Fibroblast of the conjunctiva (primary cell): ENCODE measurements around the gene SWSAP1.
"Not testable (repeated sequence)": the region's sequence is repeated elsewhere in the genome, so short reads cannot be mapped to it uniquely, and the experiment has no call there.

Source experiments
- DNase-seq: peaks from one replicate; pipeline ENCODE4 v3.0.0-alpha.2; 2010; ENCODE audit warnings: low read depth

Gene SWSAP1

DNA sequence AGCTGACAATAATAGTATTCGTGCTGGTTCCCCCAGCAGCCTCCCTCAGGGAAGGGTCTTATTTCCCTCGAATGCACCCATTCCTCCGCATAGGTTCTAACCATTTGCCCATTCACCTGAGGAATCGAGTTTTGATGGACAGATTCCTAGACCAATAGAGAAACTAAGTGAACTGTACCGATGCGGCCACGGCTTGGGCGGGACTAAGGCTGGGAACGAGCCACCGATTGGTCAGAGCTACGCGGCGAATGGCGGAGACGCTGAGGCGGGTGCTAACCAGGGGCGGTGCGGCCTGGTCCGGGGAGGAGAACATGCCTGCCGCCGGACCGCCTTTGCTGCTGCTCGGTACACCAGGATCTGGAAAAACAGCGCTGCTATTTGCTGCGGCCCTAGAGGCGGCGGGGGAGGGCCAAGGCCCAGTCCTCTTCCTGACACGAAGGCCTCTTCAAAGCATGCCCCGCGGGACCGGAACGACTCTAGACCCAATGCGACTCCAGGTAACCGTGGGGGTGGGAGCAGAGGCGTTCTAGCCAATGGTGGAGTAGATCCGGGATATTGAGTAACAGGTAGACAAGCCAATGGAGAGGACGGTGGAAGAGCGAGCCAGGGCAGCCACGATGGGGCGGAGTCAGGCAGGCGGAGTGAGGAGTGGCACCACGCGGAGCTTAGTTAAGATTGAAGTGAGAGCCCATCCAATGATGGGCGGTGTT is at the start of gene SWSAP1:
SWSAP1 (plus strand) TSS at position 234 of the 710 bp plus-strand sequence; CDS start at position 249, 15 bp downstream.
- peak; percentile 99 for DNase-seq

DNA sequence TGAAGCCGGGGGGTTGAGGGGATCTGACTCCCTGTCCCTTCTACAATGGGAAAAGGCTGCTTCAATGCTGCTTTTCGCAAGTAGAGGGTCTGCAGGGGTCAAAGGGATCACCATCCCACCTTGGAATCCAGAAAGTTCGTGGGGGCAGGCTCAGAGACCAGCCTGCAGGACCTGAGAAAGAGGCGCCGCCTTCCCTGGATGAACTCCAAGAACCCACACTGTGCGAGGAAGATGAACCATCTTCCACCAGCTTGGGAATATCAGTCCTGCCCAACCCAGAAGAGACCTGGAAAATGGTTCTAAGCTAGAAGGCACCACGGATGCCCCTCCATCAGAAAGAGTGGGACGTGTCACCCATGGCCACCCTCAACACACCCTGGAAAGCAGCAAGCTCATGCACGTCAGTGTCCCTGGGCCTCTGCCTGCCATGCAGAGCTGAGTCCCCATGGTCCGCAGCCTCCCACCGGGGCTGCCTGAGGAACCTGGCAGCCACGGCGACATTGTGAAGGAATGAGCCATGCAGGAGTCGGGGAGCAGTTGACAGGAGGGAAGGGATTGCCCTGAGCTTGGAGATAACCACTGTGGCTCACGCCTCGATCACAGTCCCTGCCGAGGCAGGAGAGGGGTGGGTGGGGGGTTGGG is 49.6 kb upstream of the SWSAP1 start:
- DNase-seq, result no peak

GRCh38 chr19:11325544-11325943 is 48.9 kb upstream of the SWSAP1 start:
- no peak for DNase-seq

DNA sequence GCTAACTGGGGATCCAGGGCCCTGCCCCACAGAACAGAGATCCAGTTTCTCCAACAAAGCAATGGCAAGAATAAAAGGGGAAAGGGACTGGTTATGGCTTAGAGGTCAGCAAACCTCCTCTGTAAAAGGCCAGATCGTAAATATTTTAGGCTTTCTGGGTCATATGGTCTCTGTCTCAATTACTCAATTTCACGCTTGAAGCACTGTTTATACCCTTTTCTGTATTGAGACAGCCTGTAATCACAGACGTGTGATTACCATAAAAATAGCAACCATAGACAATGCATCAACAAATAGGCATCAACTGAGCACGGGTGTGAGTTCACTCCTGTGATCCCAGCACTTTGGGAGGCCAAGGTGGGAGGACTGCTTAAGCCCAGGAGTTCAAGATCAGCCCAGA is 44.3 kb upstream of the SWSAP1 start:
- no peak for DNase-seq

DNA sequence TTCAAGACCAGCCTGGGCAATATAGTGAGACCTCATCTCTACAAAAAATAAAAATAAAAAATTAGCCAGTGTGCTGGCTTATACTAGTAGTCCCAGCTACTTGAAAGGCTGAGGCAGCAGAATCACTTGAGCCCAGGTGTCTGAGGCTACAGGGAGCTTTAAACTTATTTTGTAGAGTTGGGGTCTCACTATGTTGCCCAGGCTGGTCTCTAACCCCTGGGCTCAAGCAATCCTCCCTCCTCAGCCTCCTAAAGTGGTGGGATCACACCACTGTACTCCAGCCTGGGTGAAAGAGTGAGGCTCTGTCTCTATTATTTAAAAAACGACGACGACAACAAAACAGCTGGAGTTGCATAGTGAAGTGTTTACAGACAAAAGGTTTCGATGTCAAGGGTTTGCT is 43.0 kb upstream of the SWSAP1 start:
- DNase-seq, result no peak

DNA sequence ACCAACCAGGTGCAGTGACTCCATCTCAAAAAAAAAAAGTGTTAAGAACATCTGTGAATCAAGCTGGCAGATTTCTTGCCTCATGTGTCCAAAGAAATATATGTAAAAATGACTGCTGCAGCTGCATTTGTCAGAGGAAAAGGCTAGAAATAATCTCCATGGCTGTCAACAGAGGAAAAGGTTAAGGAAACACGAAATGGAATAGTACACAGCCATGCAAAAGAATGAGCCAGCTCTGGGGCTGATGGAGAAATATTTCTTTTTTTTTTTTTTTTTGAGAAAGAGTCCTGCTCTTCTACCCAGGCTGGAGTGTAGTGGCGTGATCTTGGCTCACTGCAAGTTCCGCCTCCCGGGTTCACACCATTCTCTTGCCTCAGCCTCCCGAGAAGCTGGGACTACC is 41.6 kb upstream of the SWSAP1 start:
- no peak for DNase-seq

GRCh38 chr19:11333838-11334237 is 40.6 kb upstream of the SWSAP1 start:
- not testable (repeated sequence) for DNase-seq

DNA sequence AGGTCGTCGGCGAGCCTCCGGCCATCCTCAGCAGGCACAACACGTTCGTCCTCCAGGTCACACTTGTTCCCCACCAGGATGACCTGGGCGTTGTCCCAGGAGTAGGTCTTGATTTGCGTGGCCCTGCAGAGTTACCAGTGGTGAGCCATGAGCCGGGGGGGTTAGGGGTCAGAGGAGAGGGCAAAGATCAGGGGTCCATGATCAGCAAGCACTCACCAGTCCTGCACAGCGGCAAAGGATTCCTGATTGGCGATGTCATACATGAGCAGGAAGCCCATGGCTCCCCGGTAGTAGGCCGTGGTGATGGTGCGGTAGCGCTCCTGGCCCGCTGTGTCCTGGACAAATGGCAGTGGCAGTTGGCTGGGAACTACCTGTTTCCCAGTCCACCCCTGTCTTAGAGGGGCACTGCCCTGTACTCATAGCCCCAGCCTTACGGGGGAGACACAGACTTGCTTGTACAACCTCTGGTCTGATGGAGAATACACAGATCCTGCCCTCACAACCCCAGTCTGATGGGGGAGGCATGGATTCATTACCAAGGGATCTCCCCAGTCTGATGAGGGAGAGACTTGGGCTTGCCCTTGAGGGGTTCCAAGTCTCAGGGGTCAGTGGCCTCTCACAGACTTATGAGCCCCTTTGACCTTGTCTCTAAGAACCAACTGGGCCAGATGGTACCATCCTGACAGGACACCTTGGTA is 38.9 kb upstream of the SWSAP1 start:
- no peak for DNase-seq

- DNase-seq, result no peak
Measured at GRCh38 chr19:11337080-11337479, 37.4 kb upstream of the SWSAP1 start.

GRCh38 chr19:11338121-11338520 is 36.3 kb upstream of the SWSAP1 start:
- DNase-seq, result no peak

DNA sequence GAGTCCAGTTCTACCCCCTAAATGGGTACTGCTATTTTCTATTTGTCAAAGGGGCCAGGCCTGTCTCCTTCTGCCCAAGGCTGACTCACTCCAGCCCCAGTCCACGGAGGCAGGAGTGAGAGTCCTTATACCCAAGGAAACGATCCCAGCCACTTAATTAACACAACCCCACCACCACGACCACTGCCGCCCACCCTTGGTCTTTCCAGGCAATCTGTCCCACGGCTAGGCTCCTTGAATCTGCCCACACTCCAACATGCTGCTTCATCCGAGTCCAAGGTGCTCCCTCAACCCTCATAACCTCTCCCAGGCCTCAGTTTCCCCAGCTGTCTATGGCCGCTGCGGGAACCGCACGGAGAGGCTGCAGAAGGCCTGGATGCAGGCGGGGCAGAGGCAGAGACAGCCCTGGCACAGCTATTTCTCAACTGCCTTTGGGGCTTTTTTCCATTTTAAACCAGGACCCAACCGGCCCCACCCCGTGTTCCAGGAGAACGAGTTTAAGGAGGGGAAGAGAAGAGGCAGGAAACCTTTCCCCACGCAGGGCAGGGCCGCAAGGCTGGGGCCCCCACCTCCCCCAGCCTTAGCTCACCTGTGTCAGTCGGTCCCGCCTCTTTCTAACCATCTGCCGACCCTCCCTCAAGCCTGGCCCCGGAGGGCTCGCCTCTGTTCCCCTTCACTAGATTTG is 35.8 kb upstream of the SWSAP1 start:
- DNase-seq, result no peak

DNA sequence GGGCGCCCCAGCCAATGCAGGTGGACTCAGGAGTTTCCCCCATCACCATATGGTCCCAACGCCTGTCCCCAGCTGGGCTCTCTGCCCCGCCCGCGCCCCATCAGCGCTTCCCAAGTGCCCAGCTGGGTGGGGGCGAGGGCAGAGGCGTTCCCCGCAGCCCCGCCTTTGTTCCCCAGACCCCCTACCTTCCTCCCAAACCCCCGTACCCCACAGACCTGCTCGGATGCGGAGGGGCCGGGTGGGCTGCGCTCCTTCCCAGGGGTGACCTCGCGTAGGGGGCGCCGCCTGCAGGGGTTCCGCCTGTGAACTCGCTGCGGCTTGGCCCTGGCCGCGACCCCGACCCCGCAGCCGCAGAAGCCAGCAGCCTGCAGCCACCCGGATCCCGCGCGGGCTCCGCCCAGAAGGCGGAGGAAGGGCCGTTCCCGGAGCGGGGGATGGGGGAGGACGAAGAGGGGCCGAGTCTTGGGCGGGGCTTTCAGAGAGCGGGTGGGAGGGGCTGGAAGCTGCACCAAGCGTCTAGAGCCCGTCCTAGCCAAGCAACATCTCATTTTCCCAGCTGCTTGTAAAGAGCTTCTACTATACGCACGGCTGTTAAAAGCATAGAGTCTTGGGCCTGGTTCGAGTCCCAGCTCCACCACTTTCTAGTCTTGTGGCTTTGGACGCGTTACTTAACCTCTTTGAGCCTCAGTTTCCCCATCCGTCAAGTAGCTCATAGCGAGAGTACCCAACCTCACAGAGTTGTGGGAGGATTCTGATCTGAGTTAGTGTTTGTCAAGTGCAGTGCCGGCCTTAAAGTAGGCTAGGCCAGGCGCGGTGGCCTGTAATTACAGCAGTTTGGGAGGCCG is 35.0 kb upstream of the SWSAP1 start, which contains the start of gene RAB3D:
RAB3D (minus strand) TSS at position 404 of the 845 bp plus-strand sequence. CDS start 2,258 bp downstream, outside the sequence.
- DNase-seq, result peak; percentile 83

GRCh38 chr19:11340099-11340467 is 34.4 kb upstream of the SWSAP1 start:
- DNase-seq, result not testable (repeated sequence)

DNA sequence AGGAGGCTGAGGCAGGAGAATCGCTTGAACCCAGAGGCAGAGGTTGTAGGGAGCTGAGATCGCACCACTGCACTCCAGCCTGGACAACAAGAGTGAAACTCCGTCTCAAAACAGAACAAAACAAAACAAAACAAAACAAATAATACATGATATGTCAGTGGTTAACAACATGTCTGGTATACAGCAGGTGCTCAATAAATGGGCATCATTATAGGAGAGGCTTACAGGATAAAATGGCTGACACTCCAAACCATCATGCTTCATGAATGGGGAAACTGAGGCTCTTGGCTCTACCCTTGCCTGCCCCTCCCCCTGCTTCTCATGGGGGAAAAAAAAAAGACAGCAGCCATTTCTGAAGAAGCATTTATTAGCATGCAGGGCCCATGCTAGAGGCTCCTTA is 32.0 kb upstream of the SWSAP1 start:
- no peak for DNase-seq

DNA sequence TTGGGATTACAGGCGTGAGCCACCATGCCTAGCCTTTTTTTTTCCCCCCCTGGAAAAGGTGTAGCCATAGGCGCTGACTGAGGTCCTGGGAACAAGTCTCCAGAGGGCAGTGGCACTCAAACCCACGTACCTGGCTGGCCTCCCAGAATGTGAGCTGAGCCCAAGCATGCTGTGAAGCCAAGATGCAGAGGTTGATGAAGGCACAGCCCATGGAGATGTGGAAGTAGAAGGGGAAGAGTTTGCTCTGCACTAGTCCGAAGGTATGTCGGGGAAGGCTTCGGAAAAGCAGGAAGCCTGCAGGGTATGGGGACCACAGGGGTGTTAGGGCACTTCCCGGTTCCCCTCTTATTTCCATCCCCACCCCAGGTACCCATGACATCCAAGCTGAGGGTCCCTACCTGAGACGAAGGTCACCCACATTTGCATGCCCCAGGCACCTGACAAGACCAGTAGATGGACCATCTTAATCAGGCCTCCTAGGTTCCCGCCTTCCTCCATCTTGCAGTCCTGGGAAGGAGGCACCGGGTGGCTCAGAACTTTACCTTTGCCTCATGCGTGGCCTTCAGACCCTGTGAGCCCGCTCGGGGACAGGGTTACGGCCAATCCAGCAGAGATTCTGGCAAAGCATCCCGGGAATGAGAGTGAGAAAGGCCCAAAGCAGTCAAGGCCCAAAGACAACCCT is 29.2 kb upstream of the SWSAP1 start:
- DNase-seq, result no peak

GRCh38 chr19:11346104-11346940 is 28.1 kb upstream of the SWSAP1 start, which contains the start of the genes CCDC159 and TMEM205:
TSS of gene CCDC159 (plus strand) at chr19:11346519. CDS start at chr19:11346607, 88 bp downstream.
TSS of gene TMEM205 (minus strand) at chr19:11346268. CDS start at chr19:11345619, 649 bp downstream.
- peak; percentile 97 for DNase-seq

GRCh38 chr19:11347546-11348039 is 26.9 kb upstream of the SWSAP1 start:
- no peak for DNase-seq

DNA sequence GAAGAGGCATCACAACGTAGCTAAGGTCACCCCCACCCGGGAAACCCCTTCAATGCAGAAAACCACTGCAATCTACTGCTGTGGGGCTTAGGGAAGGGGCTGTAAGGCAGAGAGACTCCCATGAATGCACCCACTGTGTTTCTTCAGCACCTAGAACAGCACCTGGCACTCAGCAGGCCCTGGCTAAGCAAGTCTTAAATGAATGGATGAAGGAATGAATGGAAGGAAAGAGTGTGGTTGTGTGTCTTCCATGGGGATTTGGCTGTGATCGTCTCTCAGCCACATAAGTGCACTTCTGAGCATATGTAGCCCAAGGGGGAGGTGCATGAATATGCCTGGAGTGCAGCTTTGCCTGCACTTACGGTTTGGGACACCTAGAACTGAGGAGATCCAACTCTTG is 25.3 kb upstream of the SWSAP1 start:
- no peak for DNase-seq

GRCh38 chr19:11354102-11354501 is 20.4 kb upstream of the SWSAP1 start:
- not testable (repeated sequence) for DNase-seq
